Measurements from ENCODE around the gene PAXX. TPM values are rescaled to one million over a fixed set of nuclear protein-coding genes. Genes with fewer than 3 reads are reported as not detected.

The PAXX gene
- polyA plus RNA-seq, 1 donor from 2014 or later = 276 TPM

GRCh38 chr9:136972743-136973142 is 19.5 kb upstream of the PAXX start:
- H3K4me2 ChIP-seq (ENCODE audit: low read length) = no peak overlapping the region
- H4K20me1 ChIP-seq (ENCODE audit: insufficient read depth) = no peaks in the 10 kb centered on the region
- no peak overlapping the region for H2AFZ ChIP-seq (ENCODE audit: low read depth, low read length)
- TF ChIP-seq EZH2 (IDR thresholded peaks at IDR 0.05; ENCODE audit: borderline replicate concordance, insufficient read depth, low read length, poor library complexity, severe bottlenecking) = no peak
- TF ChIP-seq TAF1 (IDR thresholded peaks at IDR 0.05; ENCODE audit: low read depth) = no peak
- TF ChIP-seq SMC3 (conservative IDR thresholded peaks at IDR 0.05; ENCODE audit: poor library complexity) = no peak
- TF ChIP-seq CTCF (IDR thresholded peaks at IDR 0.05; ENCODE audit: poor library complexity, severe bottlenecking) = no peak
- no peak for TF ChIP-seq REST (IDR thresholded peaks at IDR 0.05; ENCODE audit: borderline replicate concordance)
- TF ChIP-seq MXI1 (conservative IDR thresholded peaks at IDR 0.05; ENCODE audit: poor library complexity, severe bottlenecking) = no peak
- no peak for TF ChIP-seq RAD21 (conservative IDR thresholded peaks at IDR 0.05)
- TF ChIP-seq EP300 (conservative IDR thresholded peaks at IDR 0.05; ENCODE audit: poor library complexity, severe bottlenecking) = no peak
- TF ChIP-seq POLR2AphosphoS5 (IDR thresholded peaks at IDR 0.05) = no peak
- H3K36me3 ChIP-seq (ENCODE audit: insufficient read depth, low read length) = no peaks in the 10 kb centered on the region
- no peaks in the 10 kb centered on the region for H3K9me2 ChIP-seq (ENCODE audit: insufficient read depth, low read length)
- H3F3A ChIP-seq (ENCODE audit: insufficient read depth, low read length, poor library complexity, severe bottlenecking) = no peaks in the 10 kb centered on the region
- peaks cover 6% of the 10 kb centered on the region for H3K27me3 ChIP-seq (ENCODE audit: insufficient read depth, low read depth, low read length)
- H3K4me3 ChIP-seq (ENCODE audit: low read length) = no peak overlapping the region
- no peaks in the 10 kb centered on the region for H3K79me2 ChIP-seq (replicated peaks; ENCODE audit: insufficient read depth, low read length)
- H3K9me3 ChIP-seq (ENCODE audit: low read length) = no peaks in the 10 kb centered on the region
- no peak overlapping the region for H3K27ac ChIP-seq (ENCODE audit: low read length)
- no peak overlapping the region for H3K9ac ChIP-seq (ENCODE audit: low read length)

GRCh38 chr9:136973618-136974617 is 18.3 kb upstream of the PAXX start:
- Histone ChIP-seq H3K79me2 (replicated peaks; ENCODE audit: insufficient read depth, low read length) (no peaks in the 10 kb centered on the region), H3K4me3 (ENCODE audit: low read length) (no peak overlapping the region), H3K9me2 (ENCODE audit: insufficient read depth, low read length) (no peaks in the 10 kb centered on the region), H4K20me1 (ENCODE audit: insufficient read depth) (no peaks in the 10 kb centered on the region), H3K9ac (ENCODE audit: low read length) (no peak overlapping the region), H3K27ac (ENCODE audit: low read length) (no peak overlapping the region), H3K9me3 (ENCODE audit: low read length) (no peaks in the 10 kb centered on the region), H3F3A (ENCODE audit: insufficient read depth, low read length, poor library complexity, severe bottlenecking) (no peaks in the 10 kb centered on the region), H3K4me2 (ENCODE audit: low read length) (no peak overlapping the region), H3K27me3 (ENCODE audit: insufficient read depth, low read depth, low read length) (peaks cover 11% of the 10 kb centered on the region), H3K36me3 (ENCODE audit: insufficient read depth, low read length) (no peaks in the 10 kb centered on the region), H2AFZ (ENCODE audit: low read depth, low read length) (no peak overlapping the region)
- TF ChIP-seq POLR2AphosphoS5 (IDR thresholded peaks at IDR 0.05) (no peak), EZH2 (IDR thresholded peaks at IDR 0.05; ENCODE audit: borderline replicate concordance, insufficient read depth, low read length, poor library complexity, severe bottlenecking) (no peak), REST (IDR thresholded peaks at IDR 0.05; ENCODE audit: borderline replicate concordance) (no peak), SMC3 (conservative IDR thresholded peaks at IDR 0.05; ENCODE audit: poor library complexity) (no peak), TAF1 (IDR thresholded peaks at IDR 0.05; ENCODE audit: low read depth) (no peak), MXI1 (conservative IDR thresholded peaks at IDR 0.05; ENCODE audit: poor library complexity, severe bottlenecking) (no peak), CTCF (IDR thresholded peaks at IDR 0.05; ENCODE audit: poor library complexity, severe bottlenecking) (no peak), EP300 (conservative IDR thresholded peaks at IDR 0.05; ENCODE audit: poor library complexity, severe bottlenecking) (no peak), RAD21 (conservative IDR thresholded peaks at IDR 0.05) (no peak)

Data from neural cell (in vitro differentiated cells).